GM12891 (cell line): ENCODE data around the gene PGD.

Experiments
- PAX5 ChIP-seq: IDR thresholded peaks from 2 replicates; pipeline ENCODE4 v1.6.1; 2011; ENCODE audit warnings: low read length, moderate library complexity, mild to moderate bottlenecking; ENCODE audit not compliant: insufficient read depth, severe bottlenecking
- POLR2A ChIP-seq: IDR thresholded peaks from 2 replicates; pipeline ENCODE4 v1.6.1; 2011; ENCODE audit warnings: low read depth, low read length, control low read depth
- POLR2AphosphoS5 ChIP-seq: IDR thresholded peaks from 2 replicates; pipeline ENCODE4 v1.6.1; 2011; ENCODE audit warnings: low read depth, low read length, control low read depth
- POU2F2 ChIP-seq: IDR thresholded peaks from 2 replicates; pipeline ENCODE4 v1.6.1; 2011; ENCODE audit warnings: low read depth, mild to moderate bottlenecking, control low read depth, low read length, moderate library complexity
- SPI1 ChIP-seq: IDR thresholded peaks from 2 replicates; pipeline ENCODE4 v1.6.1; 2011; ENCODE audit warnings: low read depth, low read length, control low read depth
- TAF1 ChIP-seq: IDR thresholded peaks from 2 replicates; pipeline ENCODE4 v1.6.1; 2011; ENCODE audit warnings: low read depth, low read length, control low read depth

- TF ChIP-seq TAF1 = no peak
- TF ChIP-seq POLR2AphosphoS5 = no peak
- TF ChIP-seq POLR2A = no peak
- TF ChIP-seq SPI1 = no peak
- no peak for TF ChIP-seq POU2F2
- no peak for TF ChIP-seq PAX5
Measured at GRCh38 chr1:10431070-10431730, 32.3 kb downstream of the PGD start.
